HG02763 (cell line): ENCODE measurements around the gene TTLL9.

ENCODE experiments used
- ATAC-seq: cut with Tn5 transposase; IDR thresholded peaks from one replicate; pipeline ENCODE4 v1.9.1; 2021; ENCODE audit warnings: mild to moderate bottlenecking, moderate library complexity; ENCODE audit not compliant: unreplicated experiment

TTLL9 gene

DNA sequence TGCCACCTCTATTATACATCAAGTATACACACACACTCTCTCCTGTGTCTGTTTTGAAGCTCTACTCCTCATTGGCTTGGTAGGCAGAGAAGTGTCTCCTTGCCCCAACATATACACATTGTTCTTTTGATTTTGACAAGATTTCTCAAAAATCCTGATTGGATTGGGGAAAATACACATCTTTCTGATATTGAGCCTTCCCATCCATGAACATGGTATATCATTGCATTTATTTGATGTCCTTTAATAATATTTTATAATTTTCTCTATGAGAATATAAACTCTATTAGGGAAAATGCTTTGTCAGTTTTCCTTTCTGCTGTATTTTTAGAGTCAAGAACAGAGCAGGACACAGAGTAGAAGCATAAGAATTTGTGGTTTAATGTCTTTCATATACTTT lies 7.2 kb downstream of the TTLL9 start:
- ATAC-seq = no peak

DNA sequence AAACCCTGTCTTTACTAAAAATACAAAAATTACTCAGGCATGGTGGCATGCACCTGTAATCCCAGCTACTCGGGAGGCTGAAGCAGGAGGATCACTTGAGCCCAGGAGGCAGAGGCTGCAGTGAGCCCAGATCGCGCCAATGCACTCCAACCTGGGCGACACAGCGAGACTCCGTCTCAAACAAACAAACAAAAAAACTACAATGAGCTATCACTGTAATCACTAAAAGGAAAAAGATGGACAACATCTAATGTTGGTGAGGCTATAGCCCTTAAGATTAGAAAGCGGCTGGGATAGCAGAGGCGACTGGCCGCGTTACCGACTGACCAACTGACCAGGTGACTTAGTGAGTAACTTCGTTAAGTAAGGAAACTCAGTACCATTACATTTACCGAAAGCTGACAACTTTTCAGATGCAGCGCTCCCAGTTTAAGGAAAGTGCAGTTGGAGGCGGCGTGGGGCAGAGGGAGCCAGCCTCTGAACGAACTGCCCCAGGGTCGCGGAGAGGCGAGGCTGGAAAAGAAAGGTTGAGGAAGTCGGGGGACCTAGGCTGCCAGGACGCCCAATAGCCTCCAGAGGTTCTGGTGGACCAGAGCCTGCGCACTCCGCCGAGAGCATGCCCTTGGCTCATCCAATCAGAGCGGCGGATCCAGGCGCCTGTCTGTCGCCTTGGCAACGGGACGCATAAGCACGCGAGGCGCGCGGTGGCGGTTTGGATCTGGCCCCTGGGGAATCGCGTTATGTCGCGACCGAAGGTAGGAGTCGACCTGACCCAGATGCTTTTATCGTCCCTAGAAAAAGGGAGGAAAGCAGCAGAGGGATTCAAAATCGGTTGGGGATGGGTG lies 8.9 kb downstream of the TTLL9 start:
- peak; percentile 75 for ATAC-seq

DNA sequence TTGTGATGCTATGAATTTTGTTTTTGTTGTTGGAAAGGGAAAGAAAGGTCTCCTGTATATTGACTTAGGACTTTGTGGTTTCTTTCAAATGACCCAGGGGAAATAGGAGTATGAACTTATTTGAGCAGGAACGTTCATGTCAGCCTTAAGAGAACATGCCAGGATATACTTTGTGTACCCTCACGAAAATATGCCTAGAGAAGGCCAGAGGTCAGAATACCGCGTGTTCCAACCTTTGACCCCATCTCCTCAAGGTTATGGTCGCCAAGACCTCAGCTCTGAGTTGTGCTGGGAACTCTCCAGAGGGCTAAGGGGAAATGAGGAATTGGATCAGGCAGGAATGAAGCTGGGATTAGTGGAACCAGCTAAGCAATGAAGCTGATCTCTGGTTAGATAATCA lies 11.5 kb downstream of the TTLL9 start:
- no peak for ATAC-seq

DNA sequence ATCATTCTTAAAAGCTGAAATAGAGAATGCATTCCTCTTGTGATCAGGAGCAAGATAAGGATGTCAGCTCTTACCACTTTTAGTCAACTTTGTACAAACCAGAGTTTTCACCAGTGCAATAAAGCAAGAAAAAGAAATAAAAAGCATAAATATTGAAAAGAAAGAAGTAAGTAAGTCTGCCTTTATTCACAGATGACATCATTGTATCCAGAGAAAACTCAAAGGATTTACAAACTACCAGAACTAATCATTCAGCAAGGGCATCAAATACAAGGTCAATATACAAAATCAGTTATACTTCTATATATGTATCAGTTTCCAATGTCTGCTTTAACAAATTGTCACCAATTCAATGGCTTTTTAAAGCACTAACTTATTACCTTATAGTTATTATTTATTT lies 13.4 kb downstream of the TTLL9 start:
- no peak for ATAC-seq

DNA sequence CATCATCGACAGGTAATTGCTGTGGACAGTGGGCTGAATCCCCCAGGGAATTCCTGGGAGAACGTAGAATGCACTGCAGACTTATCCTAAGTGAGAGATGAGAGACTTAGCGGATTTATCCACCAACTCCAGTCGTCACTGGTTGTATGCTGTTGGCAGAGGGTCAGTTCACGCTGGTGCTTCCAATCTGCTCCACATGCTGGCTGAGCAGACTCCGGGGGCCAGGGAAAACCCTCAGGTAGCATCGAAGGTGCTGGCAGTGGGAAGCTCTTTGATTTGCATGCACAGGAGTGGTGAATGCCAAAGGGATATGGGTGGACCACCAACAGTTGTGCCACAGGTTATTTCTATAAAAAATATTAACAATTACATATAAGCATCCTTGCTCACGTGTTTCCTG lies 20.2 kb downstream of the TTLL9 start:
- no peak for ATAC-seq

DNA sequence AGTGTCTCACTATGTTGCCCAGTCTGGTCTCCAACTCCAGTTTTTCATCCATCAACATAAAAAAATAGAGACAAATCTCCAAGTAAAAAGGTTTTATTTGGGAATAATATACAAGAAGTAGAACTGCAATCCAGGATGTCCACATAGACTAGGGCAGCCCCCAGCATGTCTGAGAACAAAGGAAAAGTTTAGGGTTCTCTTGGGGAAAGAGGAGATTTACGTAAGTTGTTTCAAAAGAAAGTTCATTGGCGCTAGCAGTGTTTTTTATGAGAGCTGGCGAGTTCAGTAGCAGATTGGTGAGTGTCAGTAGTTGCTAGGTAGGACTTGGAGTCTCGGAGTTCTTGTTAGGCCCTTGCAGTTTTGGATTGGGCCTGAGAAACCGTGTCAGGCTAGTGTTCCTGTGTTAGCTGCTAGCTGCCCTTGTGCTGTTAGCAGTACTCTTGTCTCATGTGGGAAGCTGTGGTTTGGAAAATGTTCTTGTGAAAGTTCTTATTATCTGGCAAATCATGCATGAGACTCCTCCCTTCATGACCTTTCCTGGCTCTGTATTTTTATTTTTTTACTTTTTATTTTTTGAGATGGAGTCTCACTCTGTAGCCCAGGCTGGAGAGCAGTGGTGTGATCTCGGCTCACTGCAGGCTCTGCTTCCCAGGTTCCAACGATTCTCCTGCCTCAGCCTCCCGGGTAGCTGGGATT lies 24.7 kb downstream of the TTLL9 start:
- ATAC-seq = peak; percentile 88

DNA sequence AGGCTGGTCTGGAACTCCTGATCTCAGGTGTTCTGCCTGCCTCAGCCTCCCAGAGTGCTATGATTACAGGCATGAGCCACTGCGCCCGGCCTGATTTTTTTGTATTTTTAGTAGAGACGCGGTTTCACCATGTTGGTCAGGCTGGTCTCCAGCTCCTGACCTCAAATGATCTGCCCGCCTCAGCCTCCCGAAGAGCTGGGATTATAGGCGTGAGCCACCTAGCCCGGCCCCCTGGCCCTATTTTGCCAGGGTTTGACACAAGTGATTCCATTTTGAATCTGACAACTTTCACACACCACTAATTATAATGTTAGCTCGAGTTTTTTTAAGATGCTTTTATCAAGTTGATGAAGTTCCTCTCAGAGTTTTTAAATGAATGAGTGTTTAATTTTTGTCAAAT lies 25.6 kb downstream of the TTLL9 start:
- no peak for ATAC-seq

DNA sequence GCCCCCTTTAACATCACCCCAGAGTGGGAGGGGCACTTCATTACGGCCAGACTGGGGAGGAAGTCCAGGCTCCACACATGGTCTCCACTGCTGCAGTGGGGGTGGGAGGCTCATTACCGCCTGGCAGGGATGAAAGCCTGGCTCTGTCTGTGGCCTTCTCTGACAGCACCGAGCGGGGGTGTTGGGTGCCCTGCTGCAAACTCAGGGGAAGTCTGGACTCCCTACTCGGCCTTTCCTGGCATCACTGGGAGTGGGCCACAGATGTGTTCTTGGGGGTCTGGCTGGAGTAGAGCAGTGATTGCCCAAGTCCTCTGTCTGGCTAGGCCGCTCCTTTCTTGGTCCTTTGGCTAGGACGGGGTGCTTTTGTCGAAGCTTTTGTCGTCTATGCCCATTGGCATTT lies 27.1 kb downstream of the TTLL9 start:
- ATAC-seq = no peak

DNA sequence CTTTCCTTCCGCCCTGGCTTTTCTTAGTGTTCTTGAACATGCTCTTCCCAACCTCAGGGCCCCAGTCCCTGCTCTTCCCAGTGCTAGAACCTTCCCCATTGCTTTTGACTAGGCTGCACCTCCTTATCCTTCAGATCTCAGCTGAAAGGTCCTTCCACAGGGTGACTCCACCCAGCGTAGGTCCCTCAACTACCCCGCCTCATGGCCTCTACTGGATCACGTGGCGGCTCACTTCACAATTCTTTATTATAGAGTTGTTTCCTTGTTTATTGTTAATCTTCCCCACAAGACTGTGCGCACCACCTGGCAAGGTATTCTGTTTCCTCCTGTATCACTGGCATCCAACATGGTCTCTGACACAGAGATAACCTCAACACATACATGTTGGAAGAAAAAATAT lies 31.2 kb downstream of the TTLL9 start:
- ATAC-seq = no peak

DNA sequence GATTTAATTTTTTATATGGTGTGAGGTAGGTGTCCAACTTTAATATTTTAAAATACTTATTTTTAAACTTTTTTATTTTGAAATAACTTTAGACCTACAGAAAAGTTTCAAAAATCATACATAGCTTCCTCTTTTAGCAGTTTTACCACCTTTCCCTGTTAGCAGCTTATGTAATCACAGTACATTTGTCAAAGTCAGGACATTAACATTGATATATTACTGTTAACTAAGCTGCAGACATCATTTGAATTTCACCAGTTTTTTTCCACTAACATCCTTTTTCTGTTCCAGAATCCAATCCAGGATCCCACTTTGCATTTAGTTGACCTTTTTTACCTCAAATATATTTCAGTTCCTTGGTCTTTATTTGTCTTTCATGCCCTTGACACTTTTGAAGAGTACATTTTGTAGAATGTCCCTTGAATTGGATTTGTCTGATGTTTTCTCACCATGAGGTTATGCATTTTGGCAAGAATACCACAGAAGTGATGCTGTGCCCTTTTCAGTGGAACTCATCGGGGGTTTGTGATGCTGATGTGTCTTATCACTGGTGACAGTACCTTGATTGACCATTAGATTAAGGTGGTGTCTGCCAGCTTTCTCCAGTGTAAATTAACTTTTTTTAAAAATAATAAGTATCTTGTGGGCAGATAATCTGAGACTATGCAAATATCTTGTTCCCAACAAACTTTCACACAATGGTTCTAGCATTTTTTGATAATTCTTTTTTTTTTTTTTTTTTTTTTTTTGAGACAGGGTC lies 33.4 kb downstream of the TTLL9 start:
- ATAC-seq = no peak

DNA sequence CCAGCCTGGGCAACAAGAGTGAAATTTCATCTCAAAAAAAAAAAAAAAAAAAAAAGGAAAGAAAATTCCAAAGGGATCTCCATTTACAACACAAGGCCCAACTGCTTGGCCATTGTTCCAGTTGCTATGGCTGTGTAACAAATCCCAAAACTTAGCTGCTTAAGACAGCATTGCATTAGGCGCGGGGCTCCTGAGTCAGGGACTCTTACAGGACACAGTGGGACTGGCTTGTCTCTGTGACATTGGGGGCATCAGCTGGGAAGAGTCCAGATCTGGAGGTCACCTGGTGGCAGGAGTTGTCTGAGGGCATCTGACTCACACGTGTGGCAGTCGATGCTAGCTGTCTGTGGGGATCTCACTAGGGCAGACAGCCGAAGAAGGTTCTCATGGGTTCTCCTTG lies 35.6 kb downstream of the TTLL9 start:
- no peak for ATAC-seq

DNA sequence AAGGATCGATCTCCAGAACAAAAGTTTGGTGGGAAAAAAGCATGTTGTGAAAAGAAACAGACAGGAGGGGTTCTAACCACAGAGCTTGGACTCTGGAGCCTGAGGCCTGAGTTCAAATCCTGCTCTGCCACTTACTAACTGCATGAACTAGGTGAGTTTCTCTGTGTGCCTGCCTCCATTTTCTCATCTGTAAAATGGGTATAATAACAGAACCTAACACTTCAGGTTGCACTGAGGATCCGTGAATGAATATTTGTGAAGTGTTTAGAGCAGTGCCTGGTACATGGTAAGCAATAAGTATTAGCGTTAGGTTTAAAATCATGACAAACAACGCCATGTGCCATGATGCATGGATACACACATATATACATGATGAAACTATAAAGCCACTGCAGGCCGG lies 36.6 kb downstream of the TTLL9 start:
- no peak for ATAC-seq

DNA sequence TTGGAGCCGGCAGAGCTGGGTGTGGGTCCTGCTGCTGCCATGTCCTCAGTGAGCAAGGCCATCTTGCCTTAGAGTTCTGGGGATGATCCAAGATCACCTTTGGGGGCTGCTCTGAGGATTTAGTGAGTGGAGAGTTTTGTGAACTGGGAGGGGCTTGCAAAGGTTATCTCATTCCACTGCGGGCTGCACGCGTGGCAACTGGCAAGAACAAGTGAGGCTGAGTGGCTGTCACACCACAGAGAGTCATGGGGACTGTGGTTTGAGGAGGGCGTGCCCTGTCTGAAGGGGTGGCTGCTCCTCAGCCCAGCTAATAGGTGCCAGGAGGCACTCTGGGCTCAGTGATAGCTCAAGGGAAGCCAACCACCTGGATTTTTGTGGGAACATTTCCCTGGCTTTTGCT lies 37.6 kb downstream of the TTLL9 start:
- no peak for ATAC-seq

DNA sequence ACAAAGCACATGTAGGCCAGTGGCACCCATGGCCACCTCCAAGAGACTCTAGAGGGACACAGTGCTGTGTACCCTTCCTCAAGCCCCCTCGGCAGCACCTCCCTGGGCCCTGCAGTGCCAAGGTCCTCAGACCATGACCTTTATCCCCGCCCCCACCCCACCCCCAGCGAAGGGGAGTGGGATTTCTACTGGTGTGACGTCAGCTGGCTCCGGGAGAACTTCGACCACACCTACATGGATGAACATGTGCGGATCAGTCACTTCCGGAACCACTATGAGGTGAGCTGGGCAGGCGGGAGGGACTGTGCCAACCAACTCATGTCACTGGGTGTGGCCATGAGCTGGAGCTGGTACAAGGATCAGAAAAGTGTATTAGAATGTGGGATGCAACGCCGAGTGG lies 38.0 kb downstream of the TTLL9 start:
- ATAC-seq = no peak

DNA sequence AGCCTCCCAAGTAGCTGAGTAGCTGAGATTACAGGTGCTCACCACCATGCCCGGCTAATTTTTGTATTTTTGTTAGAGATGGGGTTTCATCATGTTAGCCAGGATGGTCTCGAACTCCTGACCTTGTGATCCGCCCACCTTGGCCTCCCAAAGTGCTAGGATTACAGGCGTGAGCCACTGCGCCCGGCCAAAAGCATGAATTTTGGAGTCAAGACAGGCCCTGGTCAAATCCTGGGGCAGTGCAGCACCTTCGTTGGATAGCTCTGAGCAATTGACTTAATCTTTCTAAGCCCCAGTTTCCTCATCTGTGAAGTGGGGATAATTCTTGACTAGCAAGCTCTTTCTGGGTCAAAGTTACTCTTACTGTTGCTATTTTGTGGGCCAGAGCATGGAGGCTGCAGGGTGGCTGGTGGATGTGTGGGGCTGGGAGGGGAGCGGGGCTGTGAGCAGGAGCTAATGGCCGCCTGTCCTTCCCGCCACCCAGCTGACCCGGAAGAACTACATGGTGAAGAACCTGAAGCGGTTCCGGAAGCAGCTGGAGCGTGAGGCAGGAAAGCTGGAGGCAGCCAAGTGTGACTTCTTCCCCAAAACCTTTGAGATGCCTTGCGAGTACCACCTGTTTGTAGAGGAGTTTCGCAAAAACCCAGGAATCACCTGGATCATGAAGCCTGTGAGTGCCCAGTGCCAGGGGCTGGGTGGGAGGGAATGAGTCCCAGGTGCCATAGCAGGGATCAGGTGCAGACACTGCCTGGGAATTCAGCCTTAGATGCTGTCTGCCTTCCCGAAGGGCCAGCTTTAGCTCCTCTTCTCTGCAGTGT lies 39.0 kb downstream of the TTLL9 start:
- no peak for ATAC-seq

DNA sequence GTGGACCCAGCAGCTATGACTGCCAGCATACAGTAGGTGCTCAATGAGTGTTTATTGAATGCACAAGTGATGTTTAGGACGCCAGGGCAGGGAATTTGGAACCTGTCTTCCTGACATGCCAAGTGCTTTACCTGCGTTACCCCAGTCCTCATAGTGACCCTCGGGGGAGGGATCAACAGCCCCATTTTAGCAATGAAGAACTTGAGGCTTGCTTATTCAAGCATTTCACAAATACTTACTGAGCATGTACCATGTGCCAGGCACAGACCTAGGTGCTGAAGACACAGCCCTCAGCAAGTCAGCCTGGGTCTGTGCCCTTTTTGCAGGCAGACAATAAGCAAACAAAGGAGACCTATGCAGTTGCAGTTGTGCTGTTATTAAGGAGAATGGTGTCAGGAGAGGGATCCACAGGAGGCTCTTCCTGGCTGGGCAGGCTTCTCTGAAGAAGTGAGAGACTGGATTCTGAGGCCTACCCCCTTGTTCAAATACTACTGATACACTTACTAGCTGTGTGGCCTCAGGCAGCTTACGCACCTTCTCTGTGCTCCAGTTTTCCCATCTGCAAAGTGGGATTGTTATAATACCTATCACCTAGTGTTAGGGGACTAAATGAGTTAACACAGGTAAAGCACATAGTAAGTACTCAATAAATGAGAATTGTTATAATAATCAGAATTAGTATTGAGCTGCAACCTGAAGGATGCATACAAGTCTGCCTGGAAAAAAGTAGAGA lies 39.8 kb downstream of the TTLL9 start:
- no peak for ATAC-seq

DNA sequence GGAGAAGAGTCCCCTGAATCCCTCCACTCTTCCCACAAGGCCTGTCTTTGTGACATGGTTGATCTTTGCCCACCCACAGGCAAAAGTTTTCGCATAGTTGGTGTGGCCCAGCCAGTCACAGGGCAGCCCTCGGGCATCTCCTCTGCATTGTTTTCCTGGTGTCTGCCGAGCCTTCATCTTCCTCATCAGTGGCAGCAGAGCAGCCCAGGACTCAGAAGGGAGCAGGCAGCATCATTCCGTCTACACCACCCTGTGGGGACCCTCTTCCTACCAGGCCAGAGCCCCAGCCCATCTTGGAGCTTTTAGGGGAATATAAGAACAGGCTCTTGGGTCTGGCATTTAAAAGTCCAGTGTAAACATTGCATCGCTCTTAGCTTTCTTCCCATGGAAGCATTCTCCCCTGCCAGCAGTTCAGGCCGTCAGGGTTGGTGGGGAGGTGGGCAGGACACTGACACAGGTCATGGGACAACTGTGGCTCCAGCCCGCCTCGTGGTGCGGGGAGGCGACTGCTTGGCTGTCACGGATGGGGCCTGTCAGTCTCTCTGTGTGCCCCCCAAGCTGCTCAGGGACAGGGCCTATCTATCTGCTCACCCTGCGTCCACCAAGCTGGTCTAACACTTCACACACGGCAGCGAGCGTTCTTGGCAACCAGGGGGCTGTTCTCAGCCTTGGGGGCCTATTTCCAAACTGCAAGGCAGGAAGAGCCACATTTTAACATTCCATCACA lies 43.2 kb downstream of the TTLL9 start:
- no peak for ATAC-seq

DNA sequence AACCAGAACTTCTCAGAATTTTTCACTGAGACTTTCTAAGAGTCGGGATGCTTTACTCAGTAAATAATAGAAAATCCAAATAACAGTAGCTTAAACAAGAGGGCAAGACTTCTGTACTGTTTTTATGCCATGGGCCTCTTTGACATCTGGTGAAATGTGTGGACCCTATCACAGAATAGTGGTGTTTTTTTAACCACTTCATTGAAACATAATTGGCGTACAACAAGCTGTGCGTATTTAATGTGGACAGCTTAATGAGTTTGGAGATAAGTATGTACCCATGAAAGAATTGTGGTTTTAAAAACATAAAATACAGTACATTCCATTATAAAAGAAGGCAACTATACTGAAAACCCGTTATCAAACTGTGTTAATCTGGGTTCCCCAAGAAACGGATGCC lies 43.7 kb downstream of the TTLL9 start:
- no peak for ATAC-seq

DNA sequence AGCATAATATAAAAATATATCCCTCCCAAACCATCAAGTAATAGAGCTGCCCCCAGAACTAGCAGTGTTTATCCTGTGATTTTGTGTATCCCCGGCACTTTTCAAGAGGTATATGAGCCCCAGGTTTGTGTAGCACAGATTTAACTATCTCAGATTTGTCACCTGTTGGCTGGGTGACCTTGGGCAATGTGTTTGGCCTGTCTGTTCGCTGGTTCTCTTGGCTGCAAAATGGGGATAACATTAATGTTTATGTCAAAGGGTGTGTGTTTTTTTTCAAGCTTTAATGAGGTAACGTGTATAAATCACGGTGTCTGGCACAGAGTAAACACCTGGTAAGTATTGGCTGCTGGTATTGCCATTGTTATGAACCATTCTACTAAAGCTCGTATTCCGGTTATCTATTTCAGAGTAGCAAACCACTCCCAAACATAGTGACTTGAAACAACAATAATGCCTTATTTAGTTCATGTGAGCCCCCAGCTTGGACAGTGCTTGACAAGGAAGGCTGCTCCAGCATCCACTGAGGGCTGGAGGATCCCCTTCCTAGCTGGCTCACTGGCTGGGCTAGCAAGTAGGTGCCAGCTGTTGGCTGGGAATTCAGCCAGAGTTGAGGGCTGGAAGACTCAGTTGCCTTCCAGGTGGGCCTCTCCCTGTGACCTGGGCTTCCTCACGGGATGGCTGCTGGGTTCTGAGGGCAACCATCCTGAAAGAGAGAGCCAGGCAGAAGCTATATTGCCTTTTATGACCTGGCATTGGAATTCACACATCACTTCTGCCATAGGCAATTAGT lies 45.3 kb downstream of the TTLL9 start:
- no peak for ATAC-seq
